A549 (cell line): ENCODE data around the gene CTNND2. TPM values are rescaled to one million over a fixed set of nuclear protein-coding genes. Genes with fewer than 3 reads are reported as not detected.

ENCODE experiments used
- ATAC-seq, 2 experiments: fragments of 200-7000 bp in 1 of 2; fragments of >200 bp in 1 of 2; cut with Nextera tagmentation in 1 of 2; cut with Tn5 transposase in 1 of 2; 3 replicates each; pipeline versions ENCODE4 v1.8.0 to v1.9.1; 2018 to 2020; ENCODE audit warnings: mild to moderate bottlenecking in 1 of 2, moderate library complexity in 1 of 2
- CTCF ChIA-PET: fragments of 300-600 bp; sonication (Branson Sonifier 250); formaldehyde crosslinking; extraction: SDS; loops from one replicate; lab custom pipeline; 2021; ENCODE audit warnings: antibody characterized with exemption, inconsistent platforms; lab: Yijun Ruan, JAX
- POLR2A ChIA-PET: fragments of 350-600 bp; formaldehyde crosslinking; extraction: SDS; loops from one replicate; lab custom pipeline; 2021; ENCODE audit warnings: antibody characterized with exemption, inconsistent platforms; lab: Yijun Ruan, JAX
- DNase-seq, 2 experiments: peaks; one replicate each; pipeline versions ENCODE4 v3.0.0 to v3.0.0-alpha.2; 2011 to 2016; ENCODE audit warnings: low read depth in 1 of 2, low spot score in 1 of 2
- FAIRE-seq: peaks from 2 replicates; lab custom pipeline; 2011; peaks lifted over from hg19 to GRCh38; lab: Jason Lieb, UNC
- H3K27ac ChIP-seq, 2 experiments: fragments of >200 bp; sonication (Bioruptor Twin); formaldehyde crosslinking; 3 replicates each; pipeline ENCODE4 v1.5.1; 2016 to 2017
- H3K4me1 ChIP-seq: fragments of >200 bp; sonication (Bioruptor Twin); formaldehyde crosslinking; 3 replicates; pipeline ENCODE4 v1.6.1; 2016
- H3K4me2 ChIP-seq: fragments of >200 bp; sonication (Bioruptor Twin); formaldehyde crosslinking; 3 replicates; pipeline ENCODE4 v1.6.1; 2016
- H3K4me3 ChIP-seq: fragments of >200 bp; sonication (Bioruptor Twin); formaldehyde crosslinking; 3 replicates; pipeline ENCODE4 v1.5.1; 2016
- H3K9me3 ChIP-seq: fragments of >200 bp; sonication (Bioruptor Twin); formaldehyde crosslinking; 3 replicates; pipeline ENCODE4 v1.6.1; 2016
- CBX8 ChIP-seq: fragments of 200-600 bp; sonication (generic); IDR thresholded peaks from 2 replicates; pipeline ENCODE4 v1.6.1; 2016
- CEBPB ChIP-seq, 2 experiments: fragments of >200 bp in 1 of 2; sonication (Bioruptor Twin) in 1 of 2; formaldehyde crosslinking in 1 of 2; IDR thresholded peaks; 2 replicates each; pipeline ENCODE4 v1.6.1; 2012 to 2016
- CHD4 ChIP-seq: fragments of 200-600 bp; sonication (generic); IDR thresholded peaks from 2 replicates; pipeline ENCODE4 v1.6.1; 2016; ENCODE audit warnings: antibody characterized with exemption, mild to moderate bottlenecking, borderline replicate concordance
- ESRRA ChIP-seq: fragments of 150-350 bp; IDR thresholded peaks from 2 replicates; pipeline ENCODE4 v1.6.1; 2014; ENCODE audit warnings: mild to moderate bottlenecking, low read length, borderline replicate concordance
- FOSB ChIP-seq: fragments of 250-450 bp; sonication (Bioruptor Pico); IDR thresholded peaks from 2 replicates; pipeline ENCODE4 v1.5.0; 2020; ENCODE audit warnings: mild to moderate bottlenecking, moderate library complexity
- FOSL2 ChIP-seq, 2 experiments: fragments of 450-650 bp in 1 of 2; fragments of >200 bp in 1 of 2; sonication (Bioruptor Twin) in 1 of 2; formaldehyde crosslinking; IDR thresholded peaks; 2 replicates each; pipeline versions ENCODE4 v1.5.0 to v1.6.1; 2016 to 2020; ENCODE audit warnings: mild to moderate bottlenecking in 1 of 2, moderate library complexity in 1 of 2
- HDAC2 ChIP-seq: fragments of 200-600 bp; sonication (generic); IDR thresholded peaks from 2 replicates; pipeline ENCODE4 v1.6.1; 2016
- HEYL ChIP-seq: fragments of 250-450 bp; sonication (Bioruptor Pico); IDR thresholded peaks from 2 replicates; pipeline ENCODE4 v1.8.0; 2021; ENCODE audit warnings: mild to moderate bottlenecking, moderate library complexity
- HOXA7 ChIP-seq: fragments of 250-450 bp; sonication (Bioruptor Pico); IDR thresholded peaks from 2 replicates; pipeline ENCODE4 v1.5.0; 2020; ENCODE audit warnings: mild to moderate bottlenecking, moderate library complexity
- HOXB13 ChIP-seq: fragments of 250-450 bp; sonication (Bioruptor Pico); IDR thresholded peaks from 2 replicates; pipeline ENCODE4 v1.5.0; 2020; ENCODE audit warnings: low read depth, mild to moderate bottlenecking, moderate library complexity
- HOXB5 ChIP-seq: fragments of 250-450 bp; sonication (Bioruptor Pico); IDR thresholded peaks from 2 replicates; pipeline ENCODE4 v1.5.0; 2020; ENCODE audit warnings: mild to moderate bottlenecking, moderate library complexity
- JUN ChIP-seq, 2 experiments: fragments of >200 bp; sonication (Bioruptor Twin); formaldehyde crosslinking; IDR thresholded peaks; 2 replicates in 1 of 2; 3 replicates in 1 of 2; pipeline ENCODE4 v1.6.1; 2016 to 2017
- JUNB ChIP-seq: fragments of >200 bp; sonication (Bioruptor Twin); formaldehyde crosslinking; IDR thresholded peaks from 2 replicates; pipeline ENCODE4 v1.6.1; 2016
- KDM1A ChIP-seq: fragments of 200-600 bp; sonication (generic); IDR thresholded peaks from 2 replicates; pipeline ENCODE4 v1.6.1; 2016; ENCODE audit warnings: low read depth, mild to moderate bottlenecking
- NFE2L2 ChIP-seq: fragments of 150-350 bp; conservative IDR thresholded peaks from 2 replicates; pipeline ENCODE4 v1.6.1; 2014; ENCODE audit warnings: low read length
- NPAS2 ChIP-seq: fragments of 250-450 bp; sonication (Bioruptor Pico); IDR thresholded peaks from 2 replicates; pipeline ENCODE4 v1.8.0; 2022; ENCODE audit warnings: mild to moderate bottlenecking, moderate library complexity, borderline replicate concordance
- NR3C1 ChIP-seq: fragments of >200 bp; sonication (Bioruptor Twin); formaldehyde crosslinking; IDR thresholded peaks from 3 replicates; pipeline ENCODE4 v1.6.1; 2017
- RARB ChIP-seq: fragments of 250-450 bp; sonication (Bioruptor Pico); IDR thresholded peaks from 2 replicates; pipeline ENCODE4 v1.8.0; 2021; ENCODE audit warnings: mild to moderate bottlenecking, moderate library complexity
- RCOR1 ChIP-seq: fragments of 150-350 bp; IDR thresholded peaks from 2 replicates; pipeline ENCODE4 v1.6.1; 2014; ENCODE audit warnings: antibody characterized with exemption, low read length, low read depth
- RNF2 ChIP-seq: fragments of 200-600 bp; sonication (generic); IDR thresholded peaks from 2 replicates; pipeline ENCODE4 v1.6.1; 2016; ENCODE audit warnings: low read depth, mild to moderate bottlenecking, antibody characterized with exemption, moderate library complexity, borderline replicate concordance
- ZNF302 ChIP-seq: fragments of 250-450 bp; sonication (Bioruptor Pico); IDR thresholded peaks from 2 replicates; pipeline ENCODE4 v1.9.0; 2021; ENCODE audit warnings: inconsistent platforms, mild to moderate bottlenecking, moderate library complexity
- WGBS: methylation state at CpG from one replicate; pipeline ENCODE4 v1.1.6; 2017; ENCODE audit errors: missing lambda C conversion rate; 5-methylcytosine and 5-hydroxymethylcytosine counted together
- polyA plus RNA-seq, 4 experiments: library from polyadenylated mRNA; depleted of rRNA in 3 of 4; stranded (reverse); fragments of >200 nt; fragmentation: RNase III in 1 of 4; extraction: RNeasy Plus Mini Kit Qiagen cat#74134 plus additional on column Dnase treatment in 1 of 4; gene quantifications; 2 replicates in 3 of 4; 3 replicates in 1 of 4; pipeline ENCODE4 v1.2.3, GENCODE V29; 2011 to 2017
- TF ChIP-seq, protein P1 (sequence below): IDR thresholded peaks from 2 replicates; pipeline ENCODE4 v1.6.1; 2012
- TF ChIP-seq, protein P2 (sequence below): fragments of >200 bp; sonication (Bioruptor Twin); formaldehyde crosslinking; IDR thresholded peaks from 3 replicates; pipeline ENCODE4 v1.5.1; 2016
- TF ChIP-seq, protein P3 (sequence below): fragments of 250-450 bp; sonication (Bioruptor Pico); IDR thresholded peaks from 2 replicates; pipeline ENCODE4 v1.5.0; 2020; ENCODE audit warnings: low read depth, mild to moderate bottlenecking, moderate library complexity
- TF ChIP-seq, protein P4 (sequence below): fragments of 450-650 bp; IDR thresholded peaks from 2 replicates; pipeline ENCODE4 v1.6.1; 2014; ENCODE audit warnings: antibody characterized with exemption
- TF ChIP-seq, protein P5 (sequence below): fragments of 250-450 bp; sonication (Bioruptor Pico); IDR thresholded peaks from 2 replicates; pipeline ENCODE4 v1.5.0; 2021; ENCODE audit warnings: mild to moderate bottlenecking, moderate library complexity, borderline replicate concordance
- TF ChIP-seq, protein P6 (sequence below): IDR thresholded peaks from 2 replicates; pipeline ENCODE4 v1.6.1; 2012

Gene CTNND2
- polyA plus RNA-seq, 2 of the 4 experiments (the other 2 are of a cell fraction), result not detected

DNA sequence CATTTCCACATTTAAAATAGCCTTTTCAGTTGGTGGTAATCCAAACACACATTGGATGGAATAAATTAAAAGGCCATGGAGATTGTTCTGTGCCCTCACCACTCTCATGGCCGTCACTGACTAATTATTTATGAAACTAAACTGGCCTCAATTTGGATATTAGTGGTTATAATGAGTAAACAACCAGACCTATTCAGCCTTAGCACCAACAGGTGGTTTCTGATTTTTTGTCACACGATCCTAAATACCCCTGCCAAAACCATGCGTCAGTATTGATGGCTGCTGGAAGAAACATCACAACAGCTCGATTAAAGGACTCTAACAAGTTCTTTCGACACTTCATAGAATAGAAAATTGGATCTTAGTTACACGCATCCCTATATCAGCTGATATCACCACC, 867.2 kb downstream of the CTNND2 start:
- CTCF ChIA-PET, result no interaction called here

DNA sequence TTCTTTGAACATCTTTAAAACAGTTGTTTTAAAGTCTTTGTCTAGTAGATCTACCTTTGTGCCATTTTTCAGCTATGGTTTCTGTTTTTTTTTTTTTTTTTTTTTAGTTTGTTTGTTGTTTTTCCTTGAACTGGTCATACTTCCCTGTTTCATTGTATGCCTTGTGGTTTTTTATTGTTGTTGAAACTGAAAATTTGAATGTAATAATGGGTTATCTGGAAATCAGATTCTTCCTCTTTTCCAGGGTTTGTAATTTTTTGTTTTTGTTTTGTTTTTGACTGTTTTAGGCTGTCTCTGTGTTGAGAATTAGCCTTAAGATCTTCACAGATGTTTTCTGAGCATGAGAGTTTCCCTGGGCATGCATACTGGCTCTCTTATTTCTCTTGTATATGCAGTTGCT, 873.6 kb downstream of the CTNND2 start:
- ChIA-PET CTCF (interaction anchor here (0.7 kb wide), 1 partner anchor 1208 kb away, joined by 3 read pairs; no protein-coding TSS in a partner anchor), POLR2A (no interaction called here)
- H3K4me2 ChIP-seq, result no peak overlapping the region
- no peak overlapping the region for H3K27ac ChIP-seq
- TF ChIP-seq RNF2, result no peak
- TF ChIP-seq RARB (CRISPR knock-in tag), result no peak
- TF ChIP-seq, protein P1, sequence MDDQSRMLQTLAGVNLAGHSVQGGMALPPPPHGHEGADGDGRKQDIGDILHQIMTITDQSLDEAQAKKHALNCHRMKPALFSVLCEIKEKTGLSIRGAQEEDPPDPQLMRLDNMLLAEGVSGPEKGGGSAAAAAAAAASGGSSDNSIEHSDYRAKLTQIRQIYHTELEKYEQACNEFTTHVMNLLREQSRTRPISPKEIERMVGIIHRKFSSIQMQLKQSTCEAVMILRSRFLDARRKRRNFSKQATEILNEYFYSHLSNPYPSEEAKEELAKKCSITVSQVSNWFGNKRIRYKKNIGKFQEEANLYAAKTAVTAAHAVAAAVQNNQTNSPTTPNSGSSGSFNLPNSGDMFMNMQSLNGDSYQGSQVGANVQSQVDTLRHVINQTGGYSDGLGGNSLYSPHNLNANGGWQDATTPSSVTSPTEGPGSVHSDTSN, result no peak
- TF ChIP-seq RCOR1, result no peak
- no peak for TF ChIP-seq HEYL (CRISPR knock-in tag)
- TF ChIP-seq, protein P2, sequence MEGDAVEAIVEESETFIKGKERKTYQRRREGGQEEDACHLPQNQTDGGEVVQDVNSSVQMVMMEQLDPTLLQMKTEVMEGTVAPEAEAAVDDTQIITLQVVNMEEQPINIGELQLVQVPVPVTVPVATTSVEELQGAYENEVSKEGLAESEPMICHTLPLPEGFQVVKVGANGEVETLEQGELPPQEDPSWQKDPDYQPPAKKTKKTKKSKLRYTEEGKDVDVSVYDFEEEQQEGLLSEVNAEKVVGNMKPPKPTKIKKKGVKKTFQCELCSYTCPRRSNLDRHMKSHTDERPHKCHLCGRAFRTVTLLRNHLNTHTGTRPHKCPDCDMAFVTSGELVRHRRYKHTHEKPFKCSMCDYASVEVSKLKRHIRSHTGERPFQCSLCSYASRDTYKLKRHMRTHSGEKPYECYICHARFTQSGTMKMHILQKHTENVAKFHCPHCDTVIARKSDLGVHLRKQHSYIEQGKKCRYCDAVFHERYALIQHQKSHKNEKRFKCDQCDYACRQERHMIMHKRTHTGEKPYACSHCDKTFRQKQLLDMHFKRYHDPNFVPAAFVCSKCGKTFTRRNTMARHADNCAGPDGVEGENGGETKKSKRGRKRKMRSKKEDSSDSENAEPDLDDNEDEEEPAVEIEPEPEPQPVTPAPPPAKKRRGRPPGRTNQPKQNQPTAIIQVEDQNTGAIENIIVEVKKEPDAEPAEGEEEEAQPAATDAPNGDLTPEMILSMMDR, result no peak
- TF ChIP-seq, protein P3, sequence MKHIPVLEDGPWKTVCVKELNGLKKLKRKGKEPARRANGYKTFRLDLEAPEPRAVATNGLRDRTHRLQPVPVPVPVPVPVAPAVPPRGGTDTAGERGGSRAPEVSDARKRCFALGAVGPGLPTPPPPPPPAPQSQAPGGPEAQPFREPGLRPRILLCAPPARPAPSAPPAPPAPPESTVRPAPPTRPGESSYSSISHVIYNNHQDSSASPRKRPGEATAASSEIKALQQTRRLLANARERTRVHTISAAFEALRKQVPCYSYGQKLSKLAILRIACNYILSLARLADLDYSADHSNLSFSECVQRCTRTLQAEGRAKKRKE, result no peak
- no peak for TF ChIP-seq NR3C1
- ATAC-seq (no peak), FAIRE-seq (no peak), DNase-seq (no peak)
- H3K9me3 ChIP-seq, result no peaks in the 10 kb centered on the region; the same call in 2 of the 3 replicates
- H3K4me3 ChIP-seq, result no peak overlapping the region
- H3K4me1 ChIP-seq, result no peaks in the 10 kb centered on the region

More for the DNA sequence above, 867.2 kb downstream of the CTNND2 start:
- DNase-seq (no peak), FAIRE-seq (no peak), ATAC-seq (no peak)
- Histone ChIP-seq H3K9me3 (no peaks in the 10 kb centered on the region), H3K4me2 (no peak overlapping the region), H3K4me1 (no peaks in the 10 kb centered on the region), H3K27ac (no peak overlapping the region), H3K4me3 (no peak overlapping the region)
- POLR2A ChIA-PET, result no interaction called here
- 39% methylated on average over 6 of the region's 6 CpGs for WGBS
- no peak for TF ChIP-seq KDM1A
- TF ChIP-seq HOXB13 (CRISPR knock-in tag), result no peak
- TF ChIP-seq JUN (IDR thresholded peaks at IDR 0.05), result no peak
- TF ChIP-seq CEBPB (IDR thresholded peaks at IDR 0.05), result no peak
- no peak for TF ChIP-seq RARB (CRISPR knock-in tag)
- no peak for TF ChIP-seq NPAS2 (CRISPR knock-in tag)
- TF ChIP-seq ZNF302 (CRISPR knock-in tag), result no peak
- no peak for TF ChIP-seq NFE2L2

DNA sequence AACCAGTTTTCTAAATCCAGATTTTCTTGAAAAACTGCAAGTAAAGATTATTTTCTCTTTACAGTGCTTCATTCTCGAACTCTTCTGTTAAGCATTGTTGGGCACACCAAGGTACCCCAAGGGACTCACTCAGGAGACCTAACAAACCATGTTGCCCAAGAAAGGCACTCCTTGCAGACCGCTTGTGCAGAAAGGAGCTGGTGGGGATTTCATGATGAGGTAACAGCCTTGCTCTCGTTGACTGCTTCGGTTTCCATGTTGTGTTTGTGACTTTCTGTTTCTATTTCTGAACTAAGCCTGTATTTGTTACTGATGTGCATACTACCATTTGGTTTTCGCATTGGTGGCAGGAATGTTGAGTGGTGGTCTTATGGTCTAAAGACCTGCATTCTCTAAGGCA, 876.6 kb downstream of the CTNND2 start:
- Histone ChIP-seq H3K4me1 (no peaks in the 10 kb centered on the region), H3K4me2 (no peak overlapping the region), H3K27ac (no peak overlapping the region), H3K9me3 (no peaks in the 10 kb centered on the region; the same call in 2 of the 3 replicates), H3K4me3 (no peak overlapping the region)
- ChIA-PET POLR2A (no interaction called here), CTCF (no interaction called here)
- no peak for DNase-seq
- ATAC-seq, result no peak
- TF ChIP-seq, protein P4, sequence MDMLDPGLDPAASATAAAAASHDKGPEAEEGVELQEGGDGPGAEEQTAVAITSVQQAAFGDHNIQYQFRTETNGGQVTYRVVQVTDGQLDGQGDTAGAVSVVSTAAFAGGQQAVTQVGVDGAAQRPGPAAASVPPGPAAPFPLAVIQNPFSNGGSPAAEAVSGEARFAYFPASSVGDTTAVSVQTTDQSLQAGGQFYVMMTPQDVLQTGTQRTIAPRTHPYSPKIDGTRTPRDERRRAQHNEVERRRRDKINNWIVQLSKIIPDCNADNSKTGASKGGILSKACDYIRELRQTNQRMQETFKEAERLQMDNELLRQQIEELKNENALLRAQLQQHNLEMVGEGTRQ, result no peak
- WGBS, result 2% methylated on average over 5 of the region's 5 CpGs
- no peak for FAIRE-seq

DNA sequence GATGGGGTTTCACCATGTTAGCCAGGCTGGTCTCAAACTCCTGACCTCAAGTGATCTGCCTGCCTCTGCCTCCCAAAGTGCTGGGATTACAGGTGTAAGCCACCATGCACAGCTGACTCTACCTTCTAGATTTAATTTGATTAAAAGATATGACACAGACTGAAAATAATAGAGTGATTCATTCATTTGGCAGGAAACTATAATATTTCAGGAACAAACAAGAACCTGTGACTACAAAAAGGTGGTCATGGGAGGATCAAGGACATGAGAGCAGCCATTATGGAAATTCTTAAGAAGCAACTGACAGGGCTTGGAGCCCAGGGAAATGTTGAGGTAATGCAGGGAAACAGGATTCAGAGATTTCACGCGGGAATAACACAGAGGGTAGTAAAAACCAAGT, 877.7 kb downstream of the CTNND2 start:
- no peak overlapping the region for H3K4me2 ChIP-seq
- H3K9me3 ChIP-seq, result no peaks in the 10 kb centered on the region; the same call in 2 of the 3 replicates
- FAIRE-seq (no peak), DNase-seq (no peak), ATAC-seq (no peak)
- H3K27ac ChIP-seq, result no peak overlapping the region
- CTCF ChIA-PET, result no interaction called here
- H3K4me1 ChIP-seq, result no peaks in the 10 kb centered on the region
- POLR2A ChIA-PET, result no interaction called here
- WGBS, result 31% methylated on average over 2 of the region's 2 CpGs
- no peak overlapping the region for H3K4me3 ChIP-seq
- TF ChIP-seq FOSB (CRISPR knock-in tag) (no peak), HOXB5 (no peak), ESRRA (no peak), CBX8 (no peak), FOSL2 (IDR thresholded peaks at IDR 0.05) (no peak), FOSL2 (CRISPR knock-in tag; IDR thresholded peaks at IDR 0.05) (no peak), JUNB (no peak), HDAC2 (no peak), HOXA7 (CRISPR knock-in tag) (no peak), CHD4 (no peak)
- TF ChIP-seq, protein P5, sequence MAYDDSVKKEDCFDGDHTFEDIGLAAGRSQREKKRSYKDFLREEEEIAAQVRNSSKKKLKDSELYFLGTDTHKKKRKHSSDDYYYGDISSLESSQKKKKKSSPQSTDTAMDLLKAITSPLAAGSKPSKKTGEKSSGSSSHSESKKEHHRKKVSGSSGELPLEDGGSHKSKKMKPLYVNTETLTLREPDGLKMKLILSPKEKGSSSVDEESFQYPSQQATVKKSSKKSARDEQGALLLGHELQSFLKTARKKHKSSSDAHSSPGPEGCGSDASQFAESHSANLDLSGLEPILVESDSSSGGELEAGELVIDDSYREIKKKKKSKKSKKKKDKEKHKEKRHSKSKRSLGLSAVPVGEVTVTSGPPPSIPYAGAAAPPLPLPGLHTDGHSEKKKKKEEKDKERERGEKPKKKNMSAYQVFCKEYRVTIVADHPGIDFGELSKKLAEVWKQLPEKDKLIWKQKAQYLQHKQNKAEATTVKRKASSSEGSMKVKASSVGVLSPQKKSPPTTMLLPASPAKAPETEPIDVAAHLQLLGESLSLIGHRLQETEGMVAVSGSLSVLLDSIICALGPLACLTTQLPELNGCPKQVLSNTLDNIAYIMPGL, result no peak
- TF ChIP-seq, protein P6, sequence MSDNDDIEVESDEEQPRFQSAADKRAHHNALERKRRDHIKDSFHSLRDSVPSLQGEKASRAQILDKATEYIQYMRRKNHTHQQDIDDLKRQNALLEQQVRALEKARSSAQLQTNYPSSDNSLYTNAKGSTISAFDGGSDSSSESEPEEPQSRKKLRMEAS, result no peak
